Activated naive CD8-positive, alpha-beta T cell treated with anti-CD3 and anti-CD28 coated beads, Interleukin-2, amount 50 U/mL, for 24 hours (primary cell): Measurements from ENCODE around the gene NPHP4.

Source experiments
- ATAC-seq: fragments of 150-1000 bp; cut with Tn5 transposase; one replicate; pipeline ENCODE4 v1.10.0; 2021
- DNase-seq: peaks from one replicate; pipeline ENCODE4 v3.0.0; 2021
- H3K27ac Mint-ChIP-seq: one replicate; pipeline ENCODE4 v1.8.0; 2021; ENCODE audit warnings: mild to moderate bottlenecking, mixed read lengths
- H3K27me3 Mint-ChIP-seq: one replicate; pipeline ENCODE4 v1.8.0; 2021; ENCODE audit warnings: mixed read lengths
- H3K36me3 Mint-ChIP-seq: one replicate; pipeline ENCODE4 v1.8.0; 2021; ENCODE audit warnings: low read depth, mixed read lengths
- H3K4me1 Mint-ChIP-seq: one replicate; pipeline ENCODE4 v1.8.0; 2021; ENCODE audit warnings: mixed read lengths
- H3K4me3 Mint-ChIP-seq: one replicate; pipeline ENCODE4 v1.8.0; 2021; ENCODE audit warnings: mild to moderate bottlenecking, moderate library complexity, mixed read lengths
- H3K9me3 Mint-ChIP-seq: one replicate; pipeline ENCODE4 v1.8.0; 2021; ENCODE audit warnings: mixed read lengths

The NPHP4 gene

DNA sequence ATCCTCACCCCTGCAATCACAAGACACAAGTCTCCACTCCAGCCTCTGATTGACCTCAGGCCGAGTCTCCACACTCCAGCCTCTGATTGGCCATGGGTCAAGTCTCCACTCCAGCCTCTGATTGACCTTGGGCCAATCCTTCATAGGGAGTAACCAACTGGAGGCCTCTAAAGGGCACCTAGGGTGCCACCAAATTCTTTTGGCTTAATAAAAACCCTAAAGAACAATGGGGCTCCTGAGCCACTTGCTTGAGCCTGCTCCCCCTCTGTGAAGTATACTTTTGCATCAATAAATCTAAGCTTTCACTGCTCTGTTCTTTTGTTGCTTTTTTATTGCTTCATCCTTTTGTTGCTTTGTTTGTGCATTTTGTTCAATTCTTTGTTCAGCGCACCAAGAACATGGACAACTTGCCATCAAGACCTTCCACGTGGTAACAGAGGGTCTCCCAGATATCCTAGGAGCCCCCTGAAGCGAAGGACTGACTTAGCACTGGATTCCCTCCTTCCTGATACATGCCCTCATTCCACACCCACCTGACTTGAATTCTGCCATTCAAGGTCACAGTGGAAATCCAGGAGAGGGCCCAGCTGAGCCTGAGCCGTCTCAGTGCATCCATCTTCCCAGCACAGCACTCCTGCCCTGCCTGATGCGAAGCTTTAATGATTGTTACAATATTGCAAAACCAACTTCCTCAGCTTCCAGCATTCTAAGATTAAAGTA, 152.9 kb downstream of the NPHP4 start:
- Mint-ChIP-seq H3K27me3 (peaks cover 4% of the 10 kb centered on the region), H3K9me3 (no peaks in the 10 kb centered on the region), H3K36me3 (no peaks in the 10 kb centered on the region), H3K4me3 (no peak overlapping the region), H3K27ac (no peak overlapping the region), H3K4me1 (no peaks in the 10 kb centered on the region)
- ATAC-seq, result no peak
- no peak for DNase-seq

DNA sequence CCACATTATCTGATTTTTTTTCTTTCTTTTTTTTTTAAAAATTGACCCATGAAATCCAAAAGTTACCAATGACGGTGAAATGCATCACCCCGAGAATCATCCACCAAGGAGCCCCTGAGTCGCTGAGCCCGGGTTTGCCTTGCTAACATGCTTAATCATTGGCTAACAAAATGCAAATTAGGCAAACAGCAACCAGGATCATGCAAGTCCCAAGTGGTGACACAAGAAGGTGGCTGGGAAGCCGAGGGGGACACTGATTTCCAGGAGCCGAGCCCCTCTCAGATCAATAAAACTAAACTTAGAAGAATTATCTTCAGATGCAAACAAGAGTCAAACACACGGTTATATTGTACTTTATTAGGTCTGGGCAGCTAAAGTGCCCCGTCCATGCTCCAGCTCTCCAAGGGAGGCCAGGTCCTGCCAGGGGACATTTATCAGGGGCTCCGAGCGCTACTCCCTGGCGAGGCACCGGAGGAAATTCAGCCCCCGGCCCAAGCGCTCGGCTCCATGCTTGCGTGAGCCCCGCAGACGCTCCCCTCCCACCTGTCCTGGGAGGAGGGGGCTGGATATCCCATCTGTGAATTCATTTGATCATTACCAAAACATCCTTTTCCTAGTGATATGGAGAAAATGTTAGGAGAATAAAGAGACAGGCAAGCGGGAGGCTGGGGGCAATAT, 154.1 kb downstream of the NPHP4 start:
- no peak for DNase-seq
- Mint-ChIP-seq H3K36me3 (no peaks in the 10 kb centered on the region), H3K4me3 (no peak overlapping the region), H3K27me3 (peaks cover 4% of the 10 kb centered on the region), H3K27ac (no peak overlapping the region), H3K4me1 (no peaks in the 10 kb centered on the region), H3K9me3 (no peaks in the 10 kb centered on the region)
- no peak for ATAC-seq

DNA sequence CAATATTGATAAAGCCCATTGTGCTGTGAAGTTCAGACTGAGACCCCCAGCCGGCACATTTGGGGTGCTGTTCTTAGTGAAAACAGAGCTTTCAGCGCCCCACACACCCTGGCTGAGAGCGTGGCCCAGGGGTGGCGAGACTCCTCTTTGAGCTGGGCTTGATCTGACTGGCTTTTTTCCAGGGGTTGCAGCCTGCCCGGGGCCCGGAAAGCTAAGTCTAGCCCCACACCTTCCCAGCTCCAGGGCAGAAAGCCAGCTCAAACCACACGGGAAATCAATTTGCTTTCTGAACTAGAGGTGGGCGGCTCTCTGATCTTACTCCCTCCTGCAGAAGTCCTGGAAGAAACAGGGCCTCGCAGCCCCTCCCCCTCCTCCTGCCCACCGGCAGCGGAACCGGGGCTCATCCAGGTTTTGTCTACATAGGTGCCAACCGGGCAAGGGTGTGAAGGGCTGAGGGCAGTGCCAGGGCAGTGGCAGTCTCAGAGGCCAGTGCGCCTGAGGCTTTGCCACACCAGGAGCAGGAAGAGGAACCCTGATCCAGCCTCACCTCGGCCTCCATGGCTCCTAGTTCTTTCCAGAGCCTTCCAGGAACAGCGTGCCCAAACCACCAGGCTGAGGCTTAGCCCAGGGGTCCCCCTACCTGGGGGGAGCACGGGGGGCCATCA, 155.3 kb downstream of the NPHP4 start:
- ATAC-seq (no peak), DNase-seq (no peak)
- no peaks in the 10 kb centered on the region for H3K36me3 Mint-ChIP-seq
- peaks cover 4% of the 10 kb centered on the region for H3K27me3 Mint-ChIP-seq
- H3K27ac Mint-ChIP-seq, result no peak overlapping the region
- no peak overlapping the region for H3K4me3 Mint-ChIP-seq
- H3K9me3 Mint-ChIP-seq, result no peaks in the 10 kb centered on the region
- no peaks in the 10 kb centered on the region for H3K4me1 Mint-ChIP-seq

DNA sequence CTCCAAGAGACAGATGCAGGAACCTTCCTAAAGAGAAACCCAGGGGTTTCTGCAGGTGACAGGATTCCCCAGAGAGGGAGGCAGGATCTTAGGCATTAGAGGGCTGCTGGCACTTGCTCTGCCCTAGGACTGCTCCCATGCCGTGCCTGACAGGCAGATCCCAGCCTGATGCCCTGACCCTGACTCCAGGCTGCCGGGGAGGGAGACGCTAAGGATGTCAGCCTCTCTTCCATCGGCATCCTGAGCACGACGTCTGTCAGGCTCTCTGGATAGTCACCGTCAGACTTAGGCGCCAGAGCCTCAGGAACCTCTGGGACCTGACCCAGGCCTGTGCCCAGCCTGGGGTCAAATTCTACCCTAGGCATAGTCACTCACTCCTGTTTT, 157.1 kb downstream of the NPHP4 start:
- ATAC-seq, result no peak

DNA sequence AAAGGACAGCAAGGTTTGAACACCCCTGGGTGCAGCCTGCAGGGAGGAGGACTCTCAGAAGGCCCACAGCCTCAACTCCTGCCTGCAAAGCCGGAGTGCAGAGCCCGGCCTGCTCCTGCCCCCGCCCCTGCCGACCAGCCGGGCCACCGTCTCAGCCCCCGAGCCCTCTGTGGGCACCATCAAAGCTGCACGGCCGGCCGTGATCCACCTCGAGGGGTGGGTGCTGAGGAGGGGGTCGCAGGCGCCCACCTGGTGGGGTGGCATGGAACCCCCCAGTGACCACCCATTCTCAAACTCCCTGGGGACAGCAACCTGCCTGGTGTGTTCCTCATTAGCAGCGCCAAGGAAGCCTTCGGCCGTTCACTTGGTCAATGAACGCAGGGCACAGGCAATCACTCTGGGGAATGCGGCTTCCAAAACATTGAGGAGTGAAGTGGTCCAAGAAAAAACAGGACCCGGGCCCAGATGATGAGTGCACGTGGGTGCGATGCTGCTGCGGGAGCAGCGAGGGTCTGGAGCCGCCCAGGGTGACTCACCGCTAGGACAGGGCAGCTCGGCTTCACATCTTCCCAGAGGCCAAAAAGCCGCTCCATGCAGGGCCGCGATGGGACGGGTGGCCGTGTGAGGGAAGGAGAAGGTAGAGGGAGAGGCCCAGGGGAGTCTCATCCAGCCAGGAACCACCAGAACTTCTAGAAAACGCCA, 157.6 kb downstream of the NPHP4 start:
- Mint-ChIP-seq H3K36me3 (no peaks in the 10 kb centered on the region), H3K27me3 (peaks cover 4% of the 10 kb centered on the region), H3K27ac (no peak overlapping the region), H3K9me3 (no peaks in the 10 kb centered on the region), H3K4me3 (no peak overlapping the region), H3K4me1 (no peaks in the 10 kb centered on the region)
- no peak for DNase-seq
- no peak for ATAC-seq

More for the DNA sequence above, 157.1 kb downstream of the NPHP4 start:
- H3K4me3 Mint-ChIP-seq, result no peak overlapping the region
- H3K27ac Mint-ChIP-seq, result no peak overlapping the region
- DNase-seq, result no peak
- H3K36me3 Mint-ChIP-seq, result no peaks in the 10 kb centered on the region
- peaks cover 4% of the 10 kb centered on the region for H3K27me3 Mint-ChIP-seq
- H3K9me3 Mint-ChIP-seq, result no peaks in the 10 kb centered on the region
- H3K4me1 Mint-ChIP-seq, result no peaks in the 10 kb centered on the region

DNA sequence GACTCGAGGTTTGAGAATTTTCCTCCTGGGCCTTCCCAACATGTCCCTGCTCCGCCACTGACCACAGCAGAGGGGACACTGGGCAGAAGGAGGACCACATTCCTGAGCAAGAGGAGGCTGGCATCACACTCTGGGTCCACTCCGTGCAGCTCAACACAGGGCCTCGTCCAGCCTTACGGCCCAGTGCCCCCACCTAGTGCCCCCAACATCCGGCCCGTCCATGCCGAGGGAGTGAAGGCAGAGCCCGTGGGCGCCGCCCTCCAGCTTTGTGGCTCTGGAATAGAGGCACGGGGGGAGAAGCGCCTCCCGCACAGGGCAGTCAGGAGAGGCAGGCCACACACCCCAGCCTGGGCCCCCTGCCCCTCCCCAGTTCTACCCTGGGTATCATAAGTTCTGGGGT, 158.3 kb downstream of the NPHP4 start:
- ATAC-seq (no peak), DNase-seq (no peak)
- no peaks in the 10 kb centered on the region for H3K9me3 Mint-ChIP-seq
- H3K4me3 Mint-ChIP-seq, result no peak overlapping the region
- H3K36me3 Mint-ChIP-seq, result no peaks in the 10 kb centered on the region
- no peaks in the 10 kb centered on the region for H3K4me1 Mint-ChIP-seq
- H3K27ac Mint-ChIP-seq, result no peak overlapping the region
- H3K27me3 Mint-ChIP-seq, result peaks cover 4% of the 10 kb centered on the region

DNA sequence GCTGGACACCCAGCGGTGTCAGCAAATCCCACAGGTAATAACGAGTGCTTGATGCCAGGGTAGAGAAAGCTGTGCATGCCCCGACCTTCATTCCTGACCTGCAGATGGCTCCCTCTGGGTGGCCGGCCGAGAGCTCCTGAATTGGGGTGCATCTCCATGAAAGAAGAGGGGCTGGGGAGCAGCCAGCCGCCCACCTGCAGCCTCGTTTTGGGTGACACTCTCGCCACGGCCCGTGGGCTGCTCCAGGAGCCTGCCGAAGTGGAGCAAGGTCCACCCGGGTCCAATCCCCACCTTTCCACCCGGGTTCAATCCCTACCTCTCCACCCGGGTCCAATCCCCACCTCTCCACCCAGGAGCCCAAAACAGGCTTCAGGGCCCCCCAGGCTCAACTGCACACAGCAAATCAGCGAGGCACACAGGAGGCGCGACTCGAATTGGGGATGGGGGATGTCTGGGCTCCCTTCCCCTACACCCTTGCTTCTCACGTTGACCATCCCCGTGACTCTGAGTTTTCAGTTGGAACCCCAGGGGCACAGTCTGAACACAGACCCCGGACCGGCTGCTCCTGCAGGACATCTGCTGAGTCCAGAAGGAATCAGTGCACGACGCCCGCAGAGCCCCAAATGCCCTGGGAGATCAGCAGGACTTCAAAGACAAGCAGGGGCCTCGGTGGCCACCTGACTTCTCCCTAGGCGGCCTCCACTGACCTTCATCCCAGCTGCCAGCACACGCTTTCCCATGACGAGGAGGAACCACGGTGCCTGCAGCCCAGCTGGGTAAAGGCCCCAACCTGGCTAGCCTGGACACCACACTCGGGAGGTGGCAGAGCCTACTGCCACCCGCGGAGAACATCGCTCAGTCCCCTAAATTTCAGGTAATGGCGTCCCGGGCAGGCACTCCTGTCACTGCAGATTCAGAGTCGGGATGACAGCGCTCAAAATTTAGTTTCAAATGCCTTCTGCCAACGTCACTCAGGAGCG, 159.0 kb downstream of the NPHP4 start:
- no peaks in the 10 kb centered on the region for H3K36me3 Mint-ChIP-seq
- H3K9me3 Mint-ChIP-seq, result no peaks in the 10 kb centered on the region

DNA sequence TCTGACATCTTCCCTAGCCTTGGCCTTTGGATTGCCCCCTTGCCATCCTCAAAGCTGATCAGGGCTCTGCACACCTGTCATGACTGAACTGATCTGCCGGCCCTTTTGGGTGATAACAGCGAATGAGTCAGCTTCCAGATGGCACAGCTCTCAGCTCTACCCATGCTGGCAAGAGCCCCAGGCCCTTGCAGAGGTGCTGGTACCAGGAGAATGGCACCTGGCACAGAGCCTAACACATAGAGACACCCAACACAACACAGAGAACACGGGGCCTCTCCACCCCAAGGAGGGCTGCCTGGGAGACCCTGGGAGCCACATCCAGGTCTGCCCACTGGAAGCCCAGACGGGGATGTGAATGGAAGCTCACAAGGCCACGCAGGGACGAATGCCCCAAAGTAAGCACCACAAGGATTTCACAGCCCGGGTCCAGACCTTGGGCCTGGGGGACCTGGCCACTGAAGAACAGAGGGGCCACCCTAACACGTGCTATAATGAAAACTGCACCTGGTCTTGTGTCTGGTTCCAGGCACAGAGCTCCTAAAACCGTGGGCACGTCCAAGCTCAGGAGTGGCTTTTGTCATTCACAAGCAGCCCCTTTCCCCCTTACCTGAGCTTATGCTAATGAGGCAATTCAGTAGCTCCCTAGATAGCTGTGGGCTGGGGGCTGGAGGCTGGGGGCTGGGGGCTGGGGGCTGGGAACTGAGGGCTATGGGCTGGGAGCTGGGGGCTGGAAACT, 160.5 kb downstream of the NPHP4 start:
- Mint-ChIP-seq H3K9me3 (no peaks in the 10 kb centered on the region), H3K27me3 (peaks cover 2% of the 10 kb centered on the region), H3K27ac (no peak overlapping the region), H3K4me1 (no peaks in the 10 kb centered on the region), H3K36me3 (no peaks in the 10 kb centered on the region), H3K4me3 (no peak overlapping the region)
- DNase-seq (no peak), ATAC-seq (no peak)

More for the DNA sequence above, 159.0 kb downstream of the NPHP4 start:
- no peak overlapping the region for H3K27ac Mint-ChIP-seq
- DNase-seq (no peak), ATAC-seq (no peak)
- H3K27me3 Mint-ChIP-seq, result peaks cover 4% of the 10 kb centered on the region
- no peak overlapping the region for H3K4me3 Mint-ChIP-seq
- no peaks in the 10 kb centered on the region for H3K4me1 Mint-ChIP-seq

DNA sequence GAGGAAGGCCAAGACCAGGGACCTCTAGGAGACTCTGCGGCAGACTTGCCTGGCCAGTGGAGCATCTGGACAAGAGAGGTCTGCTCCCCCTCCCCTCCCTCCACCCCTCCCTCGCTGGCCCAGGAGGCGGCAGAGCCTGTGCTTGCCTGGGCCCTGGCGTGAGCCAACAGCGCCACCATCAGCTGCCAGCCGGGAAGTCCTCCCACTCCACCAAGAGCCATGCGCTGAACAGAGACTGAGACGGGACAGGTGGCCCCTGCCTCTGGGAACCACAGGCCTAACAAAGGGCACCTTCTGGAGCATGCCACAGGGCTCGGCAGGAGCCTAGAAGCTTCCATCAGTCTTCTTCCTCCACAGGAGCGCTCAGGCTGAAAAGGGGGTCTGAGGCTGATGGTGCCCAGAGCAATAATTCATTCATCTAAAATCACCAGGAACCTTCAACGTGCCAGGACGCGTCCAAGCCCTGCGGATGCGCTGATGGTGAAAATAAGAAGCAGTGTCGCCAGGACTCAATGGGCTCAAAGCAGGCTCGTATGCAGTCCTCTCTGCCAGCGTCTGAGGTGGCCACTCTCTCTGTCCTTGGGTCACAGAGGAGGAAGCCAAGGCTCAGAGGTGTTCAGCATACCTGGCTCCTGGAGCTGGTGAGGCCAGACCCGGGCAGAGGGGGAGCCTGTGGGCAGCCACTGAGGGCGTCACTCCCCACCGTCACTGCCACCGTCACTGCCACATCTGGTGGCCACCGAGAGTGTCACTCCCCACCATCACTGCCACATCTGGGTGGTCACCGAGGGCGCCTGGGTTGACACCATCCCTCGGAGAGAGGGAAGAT, 161.2 kb downstream of the NPHP4 start:
- H3K4me3 Mint-ChIP-seq, result no peak overlapping the region
- no peaks in the 10 kb centered on the region for H3K36me3 Mint-ChIP-seq
- no peak for DNase-seq
- no peak overlapping the region for H3K27ac Mint-ChIP-seq
- no peaks in the 10 kb centered on the region for H3K4me1 Mint-ChIP-seq
- ATAC-seq, result no peak
- peaks cover 2% of the 10 kb centered on the region for H3K27me3 Mint-ChIP-seq
- no peaks in the 10 kb centered on the region for H3K9me3 Mint-ChIP-seq

DNA sequence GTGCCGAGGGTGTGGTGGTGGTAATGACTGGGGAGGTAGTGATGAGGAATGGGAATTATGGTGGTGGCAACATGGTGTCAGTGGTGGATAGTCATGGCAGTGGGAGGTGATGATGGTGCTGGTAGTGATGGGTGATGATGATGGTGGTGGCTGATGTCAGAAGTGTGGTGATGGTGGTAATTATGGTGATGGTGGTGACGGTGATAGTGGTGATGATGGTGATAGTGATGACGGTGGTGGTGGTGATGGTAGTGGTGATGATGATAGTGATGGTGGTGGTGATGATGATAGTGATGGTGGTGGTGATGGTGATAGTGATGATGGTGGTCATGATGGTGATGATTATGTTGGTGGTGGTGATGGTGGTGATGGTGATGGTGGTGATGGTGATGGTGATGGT, 162.8 kb downstream of the NPHP4 start:
- H3K27ac Mint-ChIP-seq, result no peak overlapping the region
- DNase-seq (no peak), ATAC-seq (no peak)
- H3K36me3 Mint-ChIP-seq, result no peaks in the 10 kb centered on the region
- no peaks in the 10 kb centered on the region for H3K9me3 Mint-ChIP-seq
- no peaks in the 10 kb centered on the region for H3K4me1 Mint-ChIP-seq
- H3K27me3 Mint-ChIP-seq, result no peaks in the 10 kb centered on the region
- H3K4me3 Mint-ChIP-seq, result no peak overlapping the region

DNA sequence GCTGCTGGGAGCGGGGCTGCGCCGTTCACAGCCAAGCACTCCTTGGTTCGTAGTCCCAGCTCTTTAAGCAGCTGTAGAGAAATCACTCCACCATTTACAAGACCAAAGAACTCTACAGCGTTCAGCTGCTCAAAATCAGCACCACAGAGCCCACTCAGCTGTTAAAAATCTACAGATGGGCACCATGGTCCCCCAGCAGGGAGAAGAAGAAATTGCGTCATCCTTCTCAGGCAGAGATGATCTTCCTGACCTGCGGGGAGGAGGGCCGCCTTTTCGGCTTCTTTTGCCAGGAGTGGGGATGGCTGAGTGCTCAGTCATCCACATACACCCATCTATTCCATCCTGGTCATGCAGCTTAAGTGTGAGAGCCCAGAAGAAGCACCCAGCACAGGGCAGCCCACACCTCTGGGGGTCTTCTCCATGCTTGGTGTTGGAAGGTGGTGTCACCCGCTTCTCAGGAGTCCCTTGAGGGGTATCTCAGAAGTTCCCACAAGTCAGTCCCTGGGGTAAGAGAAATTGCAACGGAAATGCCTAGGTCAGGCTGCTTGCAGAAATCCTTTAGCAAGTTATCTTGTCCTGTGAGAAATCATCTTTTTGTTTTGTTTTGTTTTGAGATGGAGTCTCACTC, 163.8 kb downstream of the NPHP4 start:
- no peak for DNase-seq
- Mint-ChIP-seq H3K4me1 (no peaks in the 10 kb centered on the region), H3K36me3 (no peaks in the 10 kb centered on the region), H3K9me3 (no peaks in the 10 kb centered on the region), H3K4me3 (no peak overlapping the region), H3K27me3 (peaks cover 3% of the 10 kb centered on the region), H3K27ac (no peak overlapping the region)
- ATAC-seq, result no peak

DNA sequence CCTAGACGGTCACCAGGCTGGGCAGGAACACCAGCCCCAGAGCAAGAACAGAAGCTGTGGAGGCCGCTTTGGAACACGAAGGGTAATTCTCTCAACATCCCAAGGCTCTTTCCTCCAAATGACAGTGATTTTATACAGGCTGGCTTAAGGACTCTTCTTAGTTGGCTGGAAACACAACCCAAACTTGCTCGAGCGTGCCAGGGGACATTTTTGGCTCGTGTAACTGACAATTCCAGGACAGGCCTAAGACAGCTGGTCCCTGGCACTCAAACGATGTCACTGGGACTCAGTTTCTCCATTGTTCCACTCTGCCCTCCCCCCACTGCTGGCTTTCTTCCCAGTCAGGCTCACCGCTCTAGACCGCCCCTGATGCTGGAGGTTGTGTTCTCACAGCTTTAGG, 164.7 kb downstream of the NPHP4 start:
- DNase-seq, result no peak
- H3K27me3 Mint-ChIP-seq, result peaks cover 3% of the 10 kb centered on the region
- no peaks in the 10 kb centered on the region for H3K9me3 Mint-ChIP-seq
- no peak overlapping the region for H3K27ac Mint-ChIP-seq
- H3K36me3 Mint-ChIP-seq, result no peaks in the 10 kb centered on the region
- H3K4me1 Mint-ChIP-seq, result no peaks in the 10 kb centered on the region
- no peak overlapping the region for H3K4me3 Mint-ChIP-seq
- no peak for ATAC-seq
